Activated T-helper 1 cell treated with anti-CD3 and anti-CD28 coated beads, Interleukin-2, amount 50 U/mL, for 16 hours (primary cell): ENCODE data around the gene PRR20C.
"Not testable (repeated sequence)": the region's sequence is repeated elsewhere in the genome, so short reads cannot be mapped to it uniquely, and the experiment has no call there.

ENCODE experiments used
- DNase-seq, 2 donors: peaks; one replicate each; pipeline ENCODE4 v3.0.0-alpha.2; 2020; ENCODE audit warnings: low read depth in 1 of 2, low spot score in 1 of 2

Gene PRR20C

DNA sequence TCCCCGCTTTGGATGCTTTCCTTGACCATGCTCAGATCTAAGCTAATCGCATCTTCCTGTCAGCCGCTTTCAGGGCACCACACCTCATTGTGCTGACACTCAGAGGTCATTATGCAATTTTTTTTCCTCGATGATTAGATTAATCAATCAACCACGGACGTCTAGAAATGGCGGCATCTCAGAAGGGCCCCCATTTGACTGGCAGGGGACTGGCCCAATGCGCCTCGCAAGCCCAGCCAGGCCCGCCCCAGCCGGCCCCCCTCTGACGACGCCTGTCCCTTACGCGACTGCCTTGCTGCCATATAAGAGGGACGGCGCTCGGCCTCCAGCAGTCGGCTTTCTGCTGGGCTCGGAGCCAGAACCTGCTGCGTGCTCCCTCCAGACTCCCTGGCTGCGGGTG lies at the start of gene PRR20C:
Gene PRR20C (plus strand): TSS at position 301 of the 400 bp plus-strand sequence. CDS start 387 bp downstream, outside the sequence.
- DNase-seq: not testable (repeated sequence)

DNA sequence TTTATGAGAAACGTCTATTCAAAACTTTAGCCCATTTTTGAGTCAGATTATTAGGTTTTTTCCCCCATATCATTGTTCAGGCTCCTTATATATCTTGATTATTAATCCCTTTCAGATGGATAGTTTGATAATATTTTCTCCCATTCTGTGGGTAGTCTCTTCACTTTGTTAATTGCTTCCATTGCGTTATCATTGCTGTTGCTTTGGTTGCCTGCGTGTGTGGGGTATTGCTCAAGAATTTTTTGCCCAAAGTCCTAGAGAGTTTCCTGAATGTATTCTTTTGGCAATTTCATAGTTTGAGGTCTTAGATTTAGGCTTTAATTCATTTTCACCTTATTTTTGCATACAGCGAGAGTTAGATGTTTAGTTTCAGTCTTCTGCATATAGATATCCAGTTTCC lies 38.9 kb upstream of the PRR20C start:
- DNase-seq: no peak

DNA sequence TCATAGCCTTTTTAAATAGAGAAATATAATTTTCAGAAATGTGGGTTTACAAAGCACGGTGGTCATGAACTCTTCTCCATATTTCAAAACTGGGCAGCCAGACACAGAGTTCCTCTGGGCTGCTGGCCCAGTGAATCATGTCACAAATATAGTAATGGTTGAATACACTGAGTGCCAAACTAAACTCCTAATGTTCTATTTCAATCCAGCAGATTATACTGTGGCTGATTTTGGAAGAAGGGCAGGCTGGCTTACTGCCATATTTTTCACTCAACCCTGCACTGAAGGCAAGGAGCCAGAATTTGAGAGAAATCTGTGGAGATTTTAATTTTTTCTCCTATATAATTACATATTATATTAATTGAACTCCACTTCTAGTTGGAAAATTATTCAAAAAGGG lies 30.2 kb upstream of the PRR20C start:
- no peak for DNase-seq

GRCh38 chr13:57128909-57129308 lies 25.0 kb upstream of the PRR20C start:
- no peak for DNase-seq

DNA sequence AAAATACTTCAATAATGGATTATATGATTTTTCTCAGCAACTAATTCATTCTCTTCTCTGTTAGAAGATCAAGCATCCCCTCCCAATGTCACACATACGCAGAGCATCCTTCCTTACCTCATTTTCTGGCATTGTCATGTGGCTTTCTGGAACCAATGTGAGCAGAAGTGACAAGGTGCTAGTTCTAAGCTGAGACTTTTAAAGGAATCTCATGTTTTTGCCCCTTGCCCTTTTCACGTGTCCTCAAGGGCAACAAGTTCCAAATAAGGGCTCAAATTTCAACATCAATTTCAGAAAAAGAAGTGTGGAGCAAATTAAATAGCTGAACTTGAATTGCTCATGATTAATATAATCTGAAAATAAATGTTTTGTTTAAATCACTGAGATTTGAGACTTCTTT lies 17.8 kb upstream of the PRR20C start:
- no peak for DNase-seq

DNA sequence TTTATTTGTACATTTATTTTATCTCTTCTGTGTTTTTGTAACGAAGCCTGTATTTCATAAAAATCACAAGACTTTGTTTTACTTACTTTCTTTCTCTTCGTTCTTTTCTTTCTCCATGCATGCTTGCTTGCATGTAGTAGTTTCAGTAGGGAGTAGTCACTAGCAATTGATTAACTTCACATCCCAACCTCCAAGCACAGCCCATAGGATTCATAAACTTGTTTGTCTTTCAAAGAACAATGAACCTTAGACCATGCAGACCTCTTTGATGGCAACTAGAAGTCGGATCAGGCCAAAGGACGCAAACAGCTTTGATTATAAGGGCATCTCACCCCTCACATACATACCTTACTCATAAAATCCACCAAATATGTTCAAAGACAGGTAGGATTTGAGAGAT lies 16.3 kb upstream of the PRR20C start:
- DNase-seq: no peak

- DNase-seq: no peak
Measured at GRCh38 chr13:57138988-57139387, 14.9 kb upstream of the PRR20C start.

DNA sequence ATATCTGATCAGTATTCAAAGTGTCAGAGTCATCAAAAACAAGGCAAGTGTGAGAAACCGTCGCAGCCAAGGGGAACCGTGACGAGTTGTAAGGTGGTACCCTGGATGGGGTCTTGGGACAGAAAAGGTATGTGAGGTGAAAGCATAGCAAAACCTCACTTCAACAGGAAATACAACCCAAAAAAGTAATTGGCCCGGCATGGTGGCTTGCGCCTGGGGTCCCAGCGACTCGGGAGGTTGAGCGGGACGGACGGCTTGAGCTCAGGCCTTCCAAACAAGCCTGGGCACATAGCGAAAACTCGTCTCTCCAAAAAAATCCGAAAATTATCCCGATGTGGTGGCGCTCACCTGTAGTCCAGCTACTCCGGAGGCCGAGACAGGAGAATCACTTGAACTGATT lies 14.1 kb upstream of the PRR20C start:
- DNase-seq: not testable (repeated sequence)

DNA sequence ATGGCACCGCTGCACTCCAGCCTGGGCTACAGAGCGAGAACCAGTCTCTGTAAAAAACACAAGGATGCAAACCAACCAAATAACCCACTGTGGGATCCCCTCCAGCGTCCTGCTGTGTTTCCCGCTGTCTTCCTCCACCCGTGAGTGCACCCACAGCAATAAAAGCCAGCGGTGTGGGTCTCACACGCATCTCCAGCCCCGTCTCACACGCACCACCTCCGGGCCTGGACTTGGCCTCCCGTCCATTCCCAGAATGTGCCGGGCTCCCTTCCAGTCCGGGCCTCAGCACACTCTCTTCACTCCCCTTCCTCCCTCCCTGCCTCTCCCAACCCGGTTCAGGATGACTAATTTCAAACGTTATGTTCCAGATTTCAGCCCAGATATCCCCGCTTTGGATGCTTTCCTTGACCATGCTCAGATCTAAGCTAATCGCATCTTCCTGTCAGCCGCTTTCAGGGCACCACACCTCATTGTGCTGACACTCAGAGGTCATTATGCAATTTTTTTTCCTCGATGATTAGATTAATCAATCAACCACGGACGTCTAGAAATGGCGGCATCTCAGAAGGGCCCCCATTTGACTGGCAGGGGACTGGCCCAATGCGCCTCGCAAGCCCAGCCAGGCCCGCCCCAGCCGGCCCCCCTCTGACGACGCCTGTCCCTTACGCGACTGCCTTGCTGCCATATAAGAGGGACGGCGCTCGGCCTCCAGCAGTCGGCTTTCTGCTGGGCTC lies 13.5 kb upstream of the PRR20C start, which contains the start of gene PRR20A:
Gene PRR20A (plus strand): TSS at position 684 of the 734 bp plus-strand sequence. CDS start 387 bp downstream, outside the sequence.
- not testable (repeated sequence) for DNase-seq

GRCh38 chr13:57147188-57147587 lies 6.7 kb upstream of the PRR20C start, which contains the start of gene PRR20B:
PRR20B (plus strand) TSS chr13:57147488; CDS start chr13:57147875, 387 bp downstream.
- DNase-seq: not testable (repeated sequence)

- DNase-seq: not testable (repeated sequence)
Measured at GRCh38 chr13:57148106-57148505, 5.8 kb upstream of the PRR20C start.

DNA sequence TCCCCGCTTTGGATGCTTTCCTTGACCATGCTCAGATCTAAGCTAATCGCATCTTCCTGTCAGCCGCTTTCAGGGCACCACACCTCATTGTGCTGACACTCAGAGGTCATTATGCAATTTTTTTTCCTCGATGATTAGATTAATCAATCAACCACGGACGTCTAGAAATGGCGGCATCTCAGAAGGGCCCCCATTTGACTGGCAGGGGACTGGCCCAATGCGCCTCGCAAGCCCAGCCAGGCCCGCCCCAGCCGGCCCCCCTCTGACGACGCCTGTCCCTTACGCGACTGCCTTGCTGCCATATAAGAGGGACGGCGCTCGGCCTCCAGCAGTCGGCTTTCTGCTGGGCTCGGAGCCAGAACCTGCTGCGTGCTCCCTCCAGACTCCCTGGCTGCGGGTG lies 6.5 kb downstream of the PRR20C start, which contains the start of gene PRR20D:
Gene PRR20D (plus strand): TSS at position 301 of the 400 bp plus-strand sequence. CDS start 387 bp downstream, outside the sequence.
- not testable (repeated sequence) for DNase-seq

DNA sequence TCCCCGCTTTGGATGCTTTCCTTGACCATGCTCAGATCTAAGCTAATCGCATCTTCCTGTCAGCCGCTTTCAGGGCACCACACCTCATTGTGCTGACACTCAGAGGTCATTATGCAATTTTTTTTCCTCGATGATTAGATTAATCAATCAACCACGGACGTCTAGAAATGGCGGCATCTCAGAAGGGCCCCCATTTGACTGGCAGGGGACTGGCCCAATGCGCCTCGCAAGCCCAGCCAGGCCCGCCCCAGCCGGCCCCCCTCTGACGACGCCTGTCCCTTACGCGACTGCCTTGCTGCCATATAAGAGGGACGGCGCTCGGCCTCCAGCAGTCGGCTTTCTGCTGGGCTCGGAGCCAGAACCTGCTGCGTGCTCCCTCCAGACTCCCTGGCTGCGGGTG lies 13.0 kb downstream of the PRR20C start, which contains the start of gene PRR20E:
Gene PRR20E (plus strand): TSS at position 301 of the 400 bp plus-strand sequence. CDS start 387 bp downstream, outside the sequence.
- DNase-seq: not testable (repeated sequence)

GRCh38 chr13:57191667-57192066 lies 37.8 kb downstream of the PRR20C start:
- DNase-seq: no peak
